ENCODE results near the gene CTNND2.

The CTNND2 gene

GRCh38 chr5:11047030-11047429, 857.2 kb downstream of the CTNND2 start:
- Histone ChIP-seq H2AFZ (ENCODE audit: low read depth, low read length) (no peak overlapping the region), H3K27me3 (ENCODE audit: insufficient read depth, low read length, poor library complexity) (no peaks in the 10 kb centered on the region), H3K9ac (ENCODE audit: low read depth, low read length) (no peak overlapping the region), H3K4me2 (ENCODE audit: insufficient read depth, low read length) (no peak overlapping the region), H3K4me3 (ENCODE audit: low read depth in 1 of 2, low read length in 2 of 2) (no peak overlapping the region), H4K20me1 (ENCODE audit: insufficient read depth, low read length) (no peaks in the 10 kb centered on the region), H3K79me2 (ENCODE audit: insufficient read depth, low read length) (no peaks in the 10 kb centered on the region), H3K27ac (ENCODE audit: low read length) (no peak overlapping the region), H3K9me3 (ENCODE audit: insufficient read depth, low read length, severe bottlenecking) (no peaks in the 10 kb centered on the region), H3K36me3 (ENCODE audit: insufficient read depth, low read length) (no peaks in the 10 kb centered on the region), H3K4me1 (ENCODE audit: insufficient read depth, low read length) (no peaks in the 10 kb centered on the region)
- DNase-seq (no peak), ATAC-seq (ENCODE audit: insufficient read depth, low read depth) (no peak)
- TF ChIP-seq CTCF (IDR thresholded peaks at IDR 0.05; ENCODE audit: borderline replicate concordance, extremely low read depth, low read length, poor library complexity, severe bottlenecking) (no peak), EZH2 (IDR thresholded peaks at IDR 0.05; ENCODE audit: borderline replicate concordance, low read depth, low read length, severe bottlenecking) (no peak)

- H3K36me3 ChIP-seq (ENCODE audit: insufficient read depth, low read length), result no peaks in the 10 kb centered on the region
- no peak for DNase-seq
- no peak for ATAC-seq (ENCODE audit: insufficient read depth, low read depth)
- H3K27ac ChIP-seq (ENCODE audit: low read length), result no peak overlapping the region
- no peak overlapping the region for H3K4me2 ChIP-seq (ENCODE audit: insufficient read depth, low read length)
- no peaks in the 10 kb centered on the region for H4K20me1 ChIP-seq (ENCODE audit: insufficient read depth, low read length)
- no peaks in the 10 kb centered on the region for H3K4me1 ChIP-seq (ENCODE audit: insufficient read depth, low read length)
- H3K27me3 ChIP-seq (ENCODE audit: insufficient read depth, low read length, poor library complexity), result no peaks in the 10 kb centered on the region
- no peaks in the 10 kb centered on the region for H3K79me2 ChIP-seq (ENCODE audit: insufficient read depth, low read length)
- no peak overlapping the region for H3K9ac ChIP-seq (ENCODE audit: low read depth, low read length)
- no peak for TF ChIP-seq CTCF (IDR thresholded peaks at IDR 0.05; ENCODE audit: borderline replicate concordance, extremely low read depth, low read length, poor library complexity, severe bottlenecking)
- TF ChIP-seq EZH2 (IDR thresholded peaks at IDR 0.05; ENCODE audit: borderline replicate concordance, low read depth, low read length, severe bottlenecking), result no peak
- H2AFZ ChIP-seq (ENCODE audit: low read depth, low read length), result no peak overlapping the region
- H3K4me3 ChIP-seq (ENCODE audit: low read depth in 1 of 2, low read length in 2 of 2), result no peak overlapping the region
- no peaks in the 10 kb centered on the region for H3K9me3 ChIP-seq (ENCODE audit: insufficient read depth, low read length, severe bottlenecking)
These were observed 858.1 kb downstream of the CTNND2 start for GRCh38 chr5:11046160-11046559.

- ATAC-seq (ENCODE audit: insufficient read depth, low read depth) (no peak), DNase-seq (no peak)
- no peaks in the 10 kb centered on the region for H3K27me3 ChIP-seq (ENCODE audit: insufficient read depth, low read length, poor library complexity)
- no peak overlapping the region for H3K4me2 ChIP-seq (ENCODE audit: insufficient read depth, low read length)
- no peaks in the 10 kb centered on the region for H3K4me1 ChIP-seq (ENCODE audit: insufficient read depth, low read length)
- H4K20me1 ChIP-seq (ENCODE audit: insufficient read depth, low read length), result no peaks in the 10 kb centered on the region
- no peaks in the 10 kb centered on the region for H3K36me3 ChIP-seq (ENCODE audit: insufficient read depth, low read length)
- H3K27ac ChIP-seq (ENCODE audit: low read length), result no peak overlapping the region
- no peaks in the 10 kb centered on the region for H3K79me2 ChIP-seq (ENCODE audit: insufficient read depth, low read length)
- no peak for TF ChIP-seq CTCF (IDR thresholded peaks at IDR 0.05; ENCODE audit: borderline replicate concordance, extremely low read depth, low read length, poor library complexity, severe bottlenecking)
- H3K9me3 ChIP-seq (ENCODE audit: insufficient read depth, low read length, severe bottlenecking), result no peaks in the 10 kb centered on the region
- no peak overlapping the region for H2AFZ ChIP-seq (ENCODE audit: low read depth, low read length)
- no peak overlapping the region for H3K4me3 ChIP-seq (ENCODE audit: low read depth in 1 of 2, low read length in 2 of 2)
- H3K9ac ChIP-seq (ENCODE audit: low read depth, low read length), result no peak overlapping the region
These were observed 858.8 kb downstream of the CTNND2 start for GRCh38 chr5:11045411-11045810.

GRCh38 chr5:11044581-11044980, 859.7 kb downstream of the CTNND2 start:
- TF ChIP-seq EZH2 (IDR thresholded peaks at IDR 0.05; ENCODE audit: borderline replicate concordance, low read depth, low read length, severe bottlenecking) (no peak), CTCF (IDR thresholded peaks at IDR 0.05; ENCODE audit: borderline replicate concordance, extremely low read depth, low read length, poor library complexity, severe bottlenecking) (no peak)
- Histone ChIP-seq H3K9ac (ENCODE audit: low read depth, low read length) (no peak overlapping the region), H2AFZ (ENCODE audit: low read depth, low read length) (no peak overlapping the region), H3K36me3 (ENCODE audit: insufficient read depth, low read length) (no peaks in the 10 kb centered on the region), H3K4me2 (ENCODE audit: insufficient read depth, low read length) (no peak overlapping the region), H3K79me2 (ENCODE audit: insufficient read depth, low read length) (no peaks in the 10 kb centered on the region), H3K9me3 (ENCODE audit: insufficient read depth, low read length, severe bottlenecking) (no peaks in the 10 kb centered on the region), H3K4me1 (ENCODE audit: insufficient read depth, low read length) (no peaks in the 10 kb centered on the region), H4K20me1 (ENCODE audit: insufficient read depth, low read length) (no peaks in the 10 kb centered on the region), H3K27me3 (ENCODE audit: insufficient read depth, low read length, poor library complexity) (no peaks in the 10 kb centered on the region), H3K4me3 (ENCODE audit: low read depth in 1 of 2, low read length in 2 of 2) (no peak overlapping the region), H3K27ac (ENCODE audit: low read length) (no peak overlapping the region)
- ATAC-seq (ENCODE audit: insufficient read depth, low read depth) (no peak), DNase-seq (no peak)

Data from DND-41 (cell line).